HCT116 (cell line): ENCODE data around the gene ISL2.

ENCODE experiments used
- CTCF ChIP-seq, 3 experiments: fragments of 200-600 bp in 1 of 3; sonication (generic) in 1 of 3; IDR thresholded peaks in 2 of 3; conservative IDR thresholded peaks in 1 of 3; 2 replicates each; pipeline ENCODE4 v1.5.1; 2012 to 2017; ENCODE audit warnings: low read depth in 2 of 3, low read length in 2 of 3, antibody characterized with exemption in 1 of 3, borderline replicate concordance in 1 of 3, control low read depth in 1 of 3, mild to moderate bottlenecking in 1 of 3, mixed read lengths in 1 of 3, mixed run types in 1 of 3, moderate library complexity in 1 of 3; ENCODE audit not compliant: insufficient read depth in 1 of 3
- EGR1 ChIP-seq: IDR thresholded peaks from 2 replicates; pipeline ENCODE4 v1.6.1; 2012; ENCODE audit warnings: low read depth

GRCh38 chr15:76303909-76304308 lies 32.7 kb upstream of the ISL2 start:
- TF ChIP-seq CTCF (IDR thresholded peaks at IDR 0.05 in 2 of 3, conservative IDR thresholded peaks at IDR 0.05 in 1 of 3; ENCODE audit: borderline replicate concordance in 1 of 3, insufficient read depth in 1 of 3, low read depth in 2 of 3, low read length in 2 of 3) (no peak), EGR1 (no peak)
